Measurements from ENCODE around the gene OMP. TPM values are rescaled to one million over a fixed set of nuclear protein-coding genes. Genes with fewer than 3 reads are reported as not detected.

OMP gene
- total and polyA plus RNA-seq, 4 experiments from 2014 or later, result 0.79 TPM; not detected in 3

GRCh38 chr11:77118086-77118485 is 15.4 kb downstream of the OMP start:
- POLR2A ChIA-PET (ENCODE audit: partially characterized antibody), result no interaction called here
- CTCF ChIA-PET (ENCODE audit: partially characterized antibody), result interaction anchor here (2.7 kb wide), 1 partner anchor 9 kb away, joined by 11 read pairs; the partner anchor contains the start of gene MYO7A
- Histone ChIP-seq H3K27ac (ENCODE audit: low read depth, low read length) (no peak overlapping the region), H3K4me3 (ENCODE audit: low read length in 2 of 2) (no peak overlapping the region), H3K4me1 (ENCODE audit: insufficient read depth, low read length) (no peaks in the 10 kb centered on the region), H3K36me3 (ENCODE audit: insufficient read depth, low read length) (no peaks in the 10 kb centered on the region), H3K27me3 (ENCODE audit: insufficient read depth, low read length) (no peaks in the 10 kb centered on the region), H3K9me3 (ENCODE audit: control insufficient read depth in 1 of 2, low read length in 2 of 2) (no peaks in the 10 kb centered on the region)
- peaks cover 0 to 2% (median 0%) of the 10 kb centered on the region in 4 donors for H3K4me1 Mint-ChIP-seq
- H3K27me3 Mint-ChIP-seq, result no peaks in the 10 kb centered on the region
- no peak for DNase-seq
- H3K9me3 Mint-ChIP-seq, result peaks cover 0 to 2% (median 0%) of the 10 kb centered on the region in 8 donors
- H3K4me3 Mint-ChIP-seq, result no peak overlapping the region
- H3K27ac Mint-ChIP-seq, result no peak overlapping the region
- no peaks in the 10 kb centered on the region for H3K36me3 Mint-ChIP-seq
- intact Hi-C loops (cut with micrococcal nuclease), result no loop called here

- Mint-ChIP-seq H3K9me3 (peaks cover 0 to 2% (median 0%) of the 10 kb centered on the region in 8 donors), H3K36me3 (no peaks in the 10 kb centered on the region), H3K4me1 (no peaks in the 10 kb centered on the region), H3K27me3 (no peaks in the 10 kb centered on the region), H3K4me3 (no peak overlapping the region), H3K27ac (peak overlapping the region in 1 of 7 donors; percentile 24)
- CTCF ChIA-PET (ENCODE audit: partially characterized antibody), result no interaction called here
- H3K9me3 ChIP-seq (ENCODE audit: control insufficient read depth in 1 of 2, low read length in 2 of 2), result no peaks in the 10 kb centered on the region
- POLR2A ChIA-PET (ENCODE audit: partially characterized antibody), result no interaction called here
- H3K4me1 ChIP-seq (ENCODE audit: insufficient read depth, low read length), result no peaks in the 10 kb centered on the region
- no peaks in the 10 kb centered on the region for H3K27me3 ChIP-seq (ENCODE audit: insufficient read depth, low read length)
- no peak overlapping the region for H3K4me3 ChIP-seq (ENCODE audit: low read length in 2 of 2)
- intact Hi-C loops (cut with micrococcal nuclease), result no loop called here
- no peaks in the 10 kb centered on the region for H3K36me3 ChIP-seq (ENCODE audit: insufficient read depth, low read length)
- DNase-seq, result no peak
- H3K27ac ChIP-seq (ENCODE audit: low read depth, low read length), result no peak overlapping the region
Measured at GRCh38 chr11:77118971-77119370, 16.3 kb downstream of the OMP start.

- Histone ChIP-seq H3K36me3 (ENCODE audit: insufficient read depth, low read length) (no peaks in the 10 kb centered on the region), H3K4me3 (ENCODE audit: low read length in 2 of 2) (no peak overlapping the region), H3K27me3 (ENCODE audit: insufficient read depth, low read length) (no peaks in the 10 kb centered on the region), H3K4me1 (ENCODE audit: insufficient read depth, low read length) (no peaks in the 10 kb centered on the region), H3K27ac (ENCODE audit: low read depth, low read length) (no peak overlapping the region), H3K9me3 (ENCODE audit: control insufficient read depth in 1 of 2, low read length in 2 of 2) (no peaks in the 10 kb centered on the region)
- no peak overlapping the region for H3K27ac Mint-ChIP-seq
- no peak overlapping the region for H3K4me3 Mint-ChIP-seq
- intact Hi-C loops (cut with micrococcal nuclease), result no loop called here
- POLR2A ChIA-PET (ENCODE audit: partially characterized antibody), result no interaction called here
- DNase-seq, result no peak
- H3K27me3 Mint-ChIP-seq, result no peaks in the 10 kb centered on the region
- no peaks in the 10 kb centered on the region for H3K4me1 Mint-ChIP-seq
- CTCF ChIA-PET (ENCODE audit: partially characterized antibody), result no interaction called here
- peaks cover 0 to 2% (median 0%) of the 10 kb centered on the region in 8 donors for H3K9me3 Mint-ChIP-seq
- peaks cover 0 to 1% of the 10 kb centered on the region in 2 donors for H3K36me3 Mint-ChIP-seq
Measured at GRCh38 chr11:77119531-77119936, 16.9 kb downstream of the OMP start.

GRCh38 chr11:77120571-77120970 is 17.9 kb downstream of the OMP start:
- H3K4me1 ChIP-seq (ENCODE audit: insufficient read depth, low read length), result no peaks in the 10 kb centered on the region
- POLR2A ChIA-PET (ENCODE audit: partially characterized antibody), result no interaction called here
- Mint-ChIP-seq H3K9me3 (peaks cover 0 to 2% (median 0%) of the 10 kb centered on the region in 8 donors), H3K4me1 (no peaks in the 10 kb centered on the region), H3K36me3 (peaks cover 0 to 1% of the 10 kb centered on the region in 2 donors), H3K27me3 (no peaks in the 10 kb centered on the region), H3K4me3 (no peak overlapping the region), H3K27ac (peak overlapping the region in 1 of 7 donors; percentile 0)
- H3K27ac ChIP-seq (ENCODE audit: low read depth, low read length), result no peak overlapping the region
- DNase-seq, result no peak
- no peak overlapping the region for H3K4me3 ChIP-seq (ENCODE audit: low read length in 2 of 2)
- H3K9me3 ChIP-seq (ENCODE audit: control insufficient read depth in 1 of 2, low read length in 2 of 2), result no peaks in the 10 kb centered on the region
- H3K36me3 ChIP-seq (ENCODE audit: insufficient read depth, low read length), result no peaks in the 10 kb centered on the region
- H3K27me3 ChIP-seq (ENCODE audit: insufficient read depth, low read length), result no peaks in the 10 kb centered on the region
- CTCF ChIA-PET (ENCODE audit: partially characterized antibody), result interaction anchor here (1.4 kb wide), 1 partner anchor 9 kb away, joined by 5 read pairs; no protein-coding TSS in a partner anchor
- intact Hi-C loops (cut with micrococcal nuclease), result no loop called here

- Mint-ChIP-seq H3K27me3 (no peaks in the 10 kb centered on the region), H3K36me3 (peaks cover 0 to 1% of the 10 kb centered on the region in 2 donors), H3K4me3 (no peak overlapping the region), H3K27ac (no peak overlapping the region), H3K9me3 (peaks cover 0 to 2% (median 0%) of the 10 kb centered on the region in 8 donors), H3K4me1 (peaks cover 0 to under 1% (median 0%) of the 10 kb centered on the region in 4 donors)
- no peak for DNase-seq
- H3K4me3 ChIP-seq (ENCODE audit: low read length in 2 of 2), result no peak overlapping the region
- intact Hi-C loops (cut with micrococcal nuclease), result no loop called here
- no peaks in the 10 kb centered on the region for H3K4me1 ChIP-seq (ENCODE audit: insufficient read depth, low read length)
- H3K36me3 ChIP-seq (ENCODE audit: insufficient read depth, low read length), result no peaks in the 10 kb centered on the region
- CTCF ChIA-PET (ENCODE audit: partially characterized antibody), result interaction anchor here (1.4 kb wide), 1 partner anchor 9 kb away, joined by 5 read pairs; no protein-coding TSS in a partner anchor
- H3K9me3 ChIP-seq (ENCODE audit: control insufficient read depth in 1 of 2, low read length in 2 of 2), result no peaks in the 10 kb centered on the region
- no peak overlapping the region for H3K27ac ChIP-seq (ENCODE audit: low read depth, low read length)
- no peaks in the 10 kb centered on the region for H3K27me3 ChIP-seq (ENCODE audit: insufficient read depth, low read length)
- POLR2A ChIA-PET (ENCODE audit: partially characterized antibody), result no interaction called here
Measured at GRCh38 chr11:77121096-77121640, 18.5 kb downstream of the OMP start.

GRCh38 chr11:77121876-77122575 is 19.4 kb downstream of the OMP start:
- intact Hi-C loops (cut with micrococcal nuclease), result no loop called here
- Histone ChIP-seq H3K4me3 (ENCODE audit: low read length in 2 of 2) (no peak overlapping the region), H3K9me3 (ENCODE audit: control insufficient read depth in 1 of 2, low read length in 2 of 2) (no peaks in the 10 kb centered on the region), H3K4me1 (ENCODE audit: insufficient read depth, low read length) (peaks cover 4% of the 10 kb centered on the region), H3K27me3 (ENCODE audit: insufficient read depth, low read length) (no peaks in the 10 kb centered on the region), H3K27ac (ENCODE audit: low read depth, low read length) (no peak overlapping the region), H3K36me3 (ENCODE audit: insufficient read depth, low read length) (no peaks in the 10 kb centered on the region)
- Mint-ChIP-seq H3K4me3 (no peak overlapping the region), H3K27me3 (no peaks in the 10 kb centered on the region), H3K4me1 (peaks cover 0 to 8% (median 4%) of the 10 kb centered on the region in 4 donors), H3K9me3 (peaks cover 0 to 2% (median 0%) of the 10 kb centered on the region in 8 donors), H3K36me3 (peaks cover 0 to 1% of the 10 kb centered on the region in 2 donors), H3K27ac (no peak overlapping the region)
- CTCF ChIA-PET (ENCODE audit: partially characterized antibody), result interaction anchor here (1.5 kb wide), 1 partner anchor 65 kb away, joined by 4 read pairs; no protein-coding TSS in a partner anchor
- DNase-seq, result no peak
- POLR2A ChIA-PET (ENCODE audit: partially characterized antibody), result no interaction called here

DNA sequence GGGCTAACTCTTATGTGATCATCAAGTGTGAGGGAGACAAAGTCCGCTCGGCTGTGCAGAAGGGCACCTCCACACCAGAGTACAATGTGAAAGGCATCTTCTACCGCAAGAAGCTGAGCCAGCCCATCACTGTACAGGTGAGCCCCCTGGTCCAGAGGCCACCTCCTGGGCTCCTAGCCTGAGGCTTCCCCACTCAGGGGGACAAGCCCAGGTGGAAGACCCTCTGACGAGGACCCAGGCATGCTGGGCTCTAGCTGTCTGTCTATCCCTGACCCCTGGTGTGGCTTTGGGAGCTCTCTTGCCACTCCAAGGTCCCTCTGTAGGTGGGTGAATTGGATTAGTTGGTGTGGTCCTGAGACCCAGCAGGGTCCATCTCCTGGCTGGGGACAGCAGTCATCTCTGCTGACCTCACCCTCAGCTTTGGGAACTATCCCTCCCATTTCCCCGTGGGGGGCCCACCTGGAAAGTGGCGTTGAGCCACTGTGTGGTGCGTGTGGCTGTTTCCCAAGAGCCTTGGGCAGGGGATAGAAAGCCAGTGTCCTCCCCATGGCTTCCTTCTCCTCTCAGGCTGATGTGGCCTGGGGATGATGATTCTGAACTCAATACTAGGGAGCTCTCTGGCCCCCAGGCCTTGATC is 20.1 kb downstream of the OMP start:
- Histone ChIP-seq H3K9me3 (ENCODE audit: control insufficient read depth in 1 of 2, low read length in 2 of 2) (no peaks in the 10 kb centered on the region), H3K4me1 (ENCODE audit: insufficient read depth, low read length) (peaks cover 11% of the 10 kb centered on the region), H3K4me3 (ENCODE audit: low read length in 2 of 2) (no peak overlapping the region), H3K27me3 (ENCODE audit: insufficient read depth, low read length) (no peaks in the 10 kb centered on the region), H3K27ac (ENCODE audit: low read depth, low read length) (no peak overlapping the region), H3K36me3 (ENCODE audit: insufficient read depth, low read length) (no peaks in the 10 kb centered on the region)
- no peak overlapping the region for H3K27ac Mint-ChIP-seq
- H3K27me3 Mint-ChIP-seq, result no peaks in the 10 kb centered on the region
- H3K4me3 Mint-ChIP-seq, result no peak overlapping the region
- peak in 1 of 5 donors; percentile 18 for DNase-seq
- peaks cover 0 to 1% of the 10 kb centered on the region in 2 donors for H3K36me3 Mint-ChIP-seq
- intact Hi-C loops (cut with micrococcal nuclease), result no loop called here
- H3K9me3 Mint-ChIP-seq, result peaks cover 0 to 2% (median 0%) of the 10 kb centered on the region in 8 donors
- ChIA-PET POLR2A (ENCODE audit: partially characterized antibody) (no interaction called here), CTCF (ENCODE audit: partially characterized antibody) (interaction anchor here (1.5 kb wide), 1 partner anchor 64 kb away, joined by 4 read pairs; no protein-coding TSS in a partner anchor)
- H3K4me1 Mint-ChIP-seq, result peaks cover 3 to 12% (median 8%) of the 10 kb centered on the region in 4 donors
